ENCODE measurements around the gene TULP4.

- no peak for TF ChIP-seq CTCF (conservative IDR thresholded peaks at IDR 0.05; ENCODE audit: low read depth, low read length)
- no peak for TF ChIP-seq EZH2 (IDR thresholded peaks at IDR 0.05; ENCODE audit: low read length, unreplicated experiment)
- TF ChIP-seq EZH2phosphoT487 (IDR thresholded peaks at IDR 0.05; ENCODE audit: borderline replicate concordance, low read length) = no peak
Observed at GRCh38 chr6:158548418-158549161, 236.3 kb downstream of the TULP4 start.

Data from PC-3 (cell line).